Hepatocyte (in vitro differentiated cells): Measurements from ENCODE around the gene FH. TPM values are rescaled to one million over a fixed set of nuclear protein-coding genes. Genes with fewer than 3 reads are reported as not detected.

ENCODE experiments used
- DNase-seq: peaks from one replicate; pipeline ENCODE4 v3.0.0-alpha.2; 2016; ENCODE audit warnings: low spot score
- H2AFZ ChIP-seq: fragments of 200-600 bp; sonication (generic); 2 replicates; pipeline ENCODE4 v1.6.0; 2016; ENCODE audit warnings: antibody characterized with exemption, mild to moderate bottlenecking
- H3K27ac ChIP-seq: fragments of 200-600 bp; sonication (generic); 2 replicates; pipeline ENCODE4 v1.5.1; 2016; ENCODE audit warnings: mild to moderate bottlenecking
- H3K27me3 ChIP-seq: fragments of 200-600 bp; sonication (generic); 2 replicates; pipeline ENCODE4 v1.6.1; 2016
- H3K36me3 ChIP-seq: fragments of 200-600 bp; sonication (generic); replicated peaks from 2 replicates; pipeline ENCODE4 v1.5.1; 2016; ENCODE audit warnings: low read depth; ENCODE audit not compliant: insufficient read depth
- H3K4me1 ChIP-seq: fragments of 200-600 bp; sonication (generic); 2 replicates; pipeline ENCODE4 v1.5.1; 2016; ENCODE audit warnings: mild to moderate bottlenecking, moderate library complexity; ENCODE audit not compliant: insufficient read depth
- H3K4me2 ChIP-seq: fragments of 200-600 bp; sonication (generic); 2 replicates; pipeline ENCODE4 v1.6.0; 2016
- H3K4me3 ChIP-seq: fragments of 200-600 bp; sonication (generic); 2 replicates; pipeline ENCODE4 v1.5.1; 2016; ENCODE audit warnings: mild to moderate bottlenecking
- H3K79me2 ChIP-seq: fragments of 200-600 bp; sonication (generic); 2 replicates; pipeline ENCODE4 v1.6.0; 2017; ENCODE audit warnings: mild to moderate bottlenecking
- H3K9me2 ChIP-seq: fragments of 200-600 bp; sonication (generic); replicated peaks from 2 replicates; pipeline ENCODE4 v1.6.0; 2017; ENCODE audit warnings: mild to moderate bottlenecking; ENCODE audit not compliant: insufficient read depth
- H3K9me3 ChIP-seq: fragments of 200-600 bp; sonication (generic); 2 replicates; pipeline ENCODE4 v1.5.1; 2016; ENCODE audit warnings: low read depth, mild to moderate bottlenecking
- H4K20me1 ChIP-seq: fragments of 200-600 bp; sonication (generic); 2 replicates; pipeline ENCODE4 v1.6.0; 2016; ENCODE audit warnings: mild to moderate bottlenecking; ENCODE audit not compliant: insufficient read depth, poor library complexity, severe bottlenecking
- EZH2 ChIP-seq: fragments of 200-600 bp; sonication (generic); IDR thresholded peaks from 2 replicates; pipeline ENCODE4 v1.6.1; 2016; ENCODE audit warnings: antibody characterized with exemption, mild to moderate bottlenecking, borderline replicate concordance
- EZH2phosphoT487 ChIP-seq: fragments of 200-600 bp; sonication (generic); IDR thresholded peaks from one replicate; pipeline ENCODE4 v1.6.1; 2018; ENCODE audit warnings: antibody characterized with exemption, mild to moderate bottlenecking, low read depth, moderate library complexity; ENCODE audit not compliant: unreplicated experiment, severe bottlenecking
- WGBS: methylation state at CpG from one replicate; pipeline ENCODE4 v1.1.6; 2016; ENCODE audit warnings: low lambda C conversion rate; ENCODE audit errors: missing lambda C conversion rate; 5-methylcytosine and 5-hydroxymethylcytosine counted together
- polyA plus RNA-seq: library from polyadenylated mRNA; unstranded; fragments of >200 nt; fragmentation: Nextera tagmentation; extraction: Ambion mirVana; gene quantifications from 2 replicates; pipeline ENCODE4 v1.2.1, GENCODE V29; 2016
- total RNA-seq: library from RNA; depleted of rRNA; stranded (reverse); fragments of >200 nt; gene quantifications from 2 replicates; pipeline ENCODE4 v1.2.3, GENCODE V29; 2014
- TF ChIP-seq, protein P1 (sequence below): fragments of 200-600 bp; sonication (generic); IDR thresholded peaks from 2 replicates; pipeline ENCODE4 v1.5.1; 2016; ENCODE audit warnings: antibody characterized with exemption, mild to moderate bottlenecking; ENCODE audit not compliant: poor library complexity

The FH gene
- total and polyA plus RNA-seq, 2 experiments from 2014 or later: 62.7 to 96.7 TPM

DNA sequence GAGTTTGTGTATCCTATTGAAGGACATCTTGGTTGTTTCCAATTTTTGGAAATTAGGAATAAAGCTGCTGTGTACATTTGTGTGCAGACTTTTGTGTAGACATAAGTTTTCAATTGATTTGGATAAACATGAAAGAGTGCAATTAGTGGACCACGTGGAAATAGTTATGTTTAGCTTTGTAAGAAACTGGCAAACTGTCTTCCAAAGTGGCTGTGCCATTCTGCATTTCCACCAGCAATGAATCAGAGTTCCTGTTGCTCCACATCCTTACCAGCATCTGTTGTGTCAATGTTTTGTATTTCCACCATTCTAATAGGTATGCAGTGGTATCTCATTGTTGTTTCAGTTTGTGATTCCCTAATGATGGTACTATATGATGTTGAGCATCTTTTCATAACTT is 46.5 kb downstream of the FH start:
- Histone ChIP-seq H3K9me3 (no peaks in the 10 kb centered on the region), H4K20me1 (no peaks in the 10 kb centered on the region), H2AFZ (no peak overlapping the region), H3K36me3 (no peaks in the 10 kb centered on the region), H3K79me2 (no peaks in the 10 kb centered on the region), H3K4me1 (no peaks in the 10 kb centered on the region), H3K4me3 (no peak overlapping the region), H3K27me3 (no peaks in the 10 kb centered on the region), H3K4me2 (no peak overlapping the region), H3K9me2 (no peaks in the 10 kb centered on the region), H3K27ac (no peak overlapping the region)
- 67% methylated on average over 1 of the region's 1 CpG for WGBS
- no peak for DNase-seq
- TF ChIP-seq EZH2phosphoT487 (no peak), EZH2 (no peak)
- TF ChIP-seq, protein P1, sequence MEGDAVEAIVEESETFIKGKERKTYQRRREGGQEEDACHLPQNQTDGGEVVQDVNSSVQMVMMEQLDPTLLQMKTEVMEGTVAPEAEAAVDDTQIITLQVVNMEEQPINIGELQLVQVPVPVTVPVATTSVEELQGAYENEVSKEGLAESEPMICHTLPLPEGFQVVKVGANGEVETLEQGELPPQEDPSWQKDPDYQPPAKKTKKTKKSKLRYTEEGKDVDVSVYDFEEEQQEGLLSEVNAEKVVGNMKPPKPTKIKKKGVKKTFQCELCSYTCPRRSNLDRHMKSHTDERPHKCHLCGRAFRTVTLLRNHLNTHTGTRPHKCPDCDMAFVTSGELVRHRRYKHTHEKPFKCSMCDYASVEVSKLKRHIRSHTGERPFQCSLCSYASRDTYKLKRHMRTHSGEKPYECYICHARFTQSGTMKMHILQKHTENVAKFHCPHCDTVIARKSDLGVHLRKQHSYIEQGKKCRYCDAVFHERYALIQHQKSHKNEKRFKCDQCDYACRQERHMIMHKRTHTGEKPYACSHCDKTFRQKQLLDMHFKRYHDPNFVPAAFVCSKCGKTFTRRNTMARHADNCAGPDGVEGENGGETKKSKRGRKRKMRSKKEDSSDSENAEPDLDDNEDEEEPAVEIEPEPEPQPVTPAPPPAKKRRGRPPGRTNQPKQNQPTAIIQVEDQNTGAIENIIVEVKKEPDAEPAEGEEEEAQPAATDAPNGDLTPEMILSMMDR: no peak

DNA sequence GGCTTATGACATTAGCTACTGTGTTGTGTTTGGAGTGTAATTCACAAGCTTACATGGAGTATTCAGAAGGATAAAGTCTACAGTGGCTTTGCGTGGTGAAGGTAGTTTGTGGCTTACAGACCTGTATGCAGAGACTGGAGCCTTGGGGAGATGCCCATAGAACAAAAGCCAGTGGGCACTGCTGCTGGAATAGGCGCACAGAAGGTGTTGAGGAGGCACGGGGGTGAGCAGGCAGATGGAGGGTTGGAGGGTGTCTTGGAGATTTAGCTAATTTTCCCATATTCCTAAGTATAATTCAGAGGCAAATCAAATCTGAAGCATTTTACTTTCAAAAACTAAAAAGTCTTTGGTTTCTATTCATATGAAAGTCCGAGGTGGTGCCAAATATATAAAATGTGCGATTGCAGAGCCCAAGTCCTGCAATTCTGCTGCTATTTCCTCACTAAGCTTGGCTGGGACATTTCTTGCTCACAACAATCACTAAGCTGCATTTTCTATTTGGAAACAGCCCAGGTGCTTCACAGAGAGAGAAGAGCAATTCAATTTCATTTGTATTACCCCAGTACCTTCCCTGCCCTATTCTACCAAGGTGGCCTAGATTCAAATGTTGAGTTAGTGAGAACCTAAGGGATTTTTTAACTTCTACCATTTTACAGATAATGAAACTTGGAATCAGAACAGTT is 48.5 kb downstream of the FH start:
- Histone ChIP-seq H3K4me2 (no peak overlapping the region), H3K9me3 (no peaks in the 10 kb centered on the region), H3K4me1 (no peaks in the 10 kb centered on the region), H3K9me2 (no peaks in the 10 kb centered on the region), H3K4me3 (no peak overlapping the region), H3K36me3 (no peaks in the 10 kb centered on the region), H3K27ac (no peak overlapping the region), H3K79me2 (no peaks in the 10 kb centered on the region), H4K20me1 (no peaks in the 10 kb centered on the region), H2AFZ (no peak overlapping the region), H3K27me3 (no peaks in the 10 kb centered on the region)
- TF ChIP-seq EZH2phosphoT487 (no peak), EZH2 (no peak)
- TF ChIP-seq, protein P1: no peak
- DNase-seq: no peak
- 93% methylated on average over 5 of the region's 5 CpGs for WGBS

DNA sequence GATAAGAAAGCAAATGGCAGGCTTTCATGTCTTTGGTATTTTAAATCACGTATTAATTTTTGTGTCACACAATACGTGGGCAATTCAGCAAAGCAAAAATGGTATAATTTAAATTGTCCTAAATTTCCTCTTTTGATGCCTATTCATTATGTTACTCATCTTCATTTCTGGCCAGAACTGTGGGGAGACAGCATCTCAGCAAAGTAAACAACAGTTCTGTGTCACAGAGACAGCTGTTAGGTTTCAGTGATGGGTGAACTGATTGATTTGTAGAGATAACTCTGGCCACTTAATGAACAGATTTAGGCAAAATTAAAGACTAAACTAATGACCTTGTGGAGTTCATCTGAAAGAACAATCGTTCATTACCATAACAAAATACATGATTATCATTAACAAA is 49.2 kb downstream of the FH start:
- H3K27ac ChIP-seq: no peak overlapping the region
- TF ChIP-seq EZH2phosphoT487 (no peak), EZH2 (no peak)
- TF ChIP-seq, protein P1: no peak
- no peaks in the 10 kb centered on the region for H3K36me3 ChIP-seq
- no peak overlapping the region for H2AFZ ChIP-seq
- no peaks in the 10 kb centered on the region for H3K9me3 ChIP-seq
- 90% methylated on average over 3 of the region's 3 CpGs for WGBS
- H3K27me3 ChIP-seq: no peaks in the 10 kb centered on the region
- no peaks in the 10 kb centered on the region for H3K4me1 ChIP-seq
- no peak overlapping the region for H3K4me2 ChIP-seq
- no peaks in the 10 kb centered on the region for H4K20me1 ChIP-seq
- H3K79me2 ChIP-seq: no peaks in the 10 kb centered on the region
- no peak for DNase-seq
- no peak overlapping the region for H3K4me3 ChIP-seq
- H3K9me2 ChIP-seq: no peaks in the 10 kb centered on the region
